ENCODE data around the gene CLNK. TPM values are rescaled to one million over a fixed set of nuclear protein-coding genes. Genes with fewer than 3 reads are reported as not detected.

CLNK gene
- total RNA-seq, 2 experiments from 2014 or later: 2.0 TPM; not detected in 1

DNA sequence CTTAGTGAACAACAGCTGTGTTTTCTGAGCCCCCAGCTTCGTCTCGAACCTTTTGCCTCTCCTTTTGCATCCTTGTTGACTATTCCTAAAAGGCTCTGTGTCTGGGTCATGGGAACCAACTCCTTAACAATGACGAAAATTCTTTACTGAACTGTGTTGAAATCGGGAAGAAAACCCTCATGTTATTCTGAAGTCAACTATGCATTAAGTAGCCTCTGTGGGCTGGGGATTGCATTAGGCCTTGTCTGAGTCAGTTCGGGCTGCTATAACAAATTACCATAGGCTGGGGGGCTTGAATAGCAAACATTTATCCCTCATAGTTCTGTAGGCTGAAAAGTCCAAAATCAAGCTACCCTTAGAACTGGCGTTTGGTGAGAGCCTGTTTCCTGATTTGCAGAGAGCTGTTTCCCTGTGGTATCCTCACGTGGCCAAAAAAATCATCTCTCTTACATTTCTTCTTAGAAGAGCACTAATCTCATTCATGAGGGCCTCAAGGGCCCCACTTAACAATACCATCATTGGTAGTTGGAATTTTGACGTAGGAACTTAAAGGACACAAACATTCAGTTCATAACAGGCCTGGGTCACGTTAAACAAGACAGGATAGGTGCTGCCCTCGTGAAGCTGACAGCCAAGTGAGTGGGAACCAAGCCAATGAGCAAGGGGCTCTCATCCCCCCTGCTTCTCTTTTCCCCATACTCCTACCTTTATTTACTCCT is 75.9 kb downstream of the CLNK start:
- no peaks in the 10 kb centered on the region for H3K4me1 ChIP-seq (ENCODE audit: insufficient read depth, low read length, poor library complexity, severe bottlenecking)
- H4K20me1 ChIP-seq (ENCODE audit: insufficient read depth, low read length): no peaks in the 10 kb centered on the region
- no TSS peak for BruUV-seq (replicated peaks)
- H3K79me2 ChIP-seq (ENCODE audit: insufficient read depth, low read depth, low read length): no peaks in the 10 kb centered on the region
- no peaks in the 10 kb centered on the region for H3K36me3 ChIP-seq (ENCODE audit: insufficient read depth, low read length)
- no peak overlapping the region for H3K4me2 ChIP-seq (ENCODE audit: low read length)
- no peak overlapping the region for H2AFZ ChIP-seq (ENCODE audit: low read length)
- no peak overlapping the region for H3K27ac ChIP-seq (ENCODE audit: low read depth, low read length, poor library complexity, severe bottlenecking)
- H3K9me3 ChIP-seq (ENCODE audit: low read length): no peaks in the 10 kb centered on the region
- intact Hi-C loops (cut with micrococcal nuclease; ENCODE audit: unreplicated experiment): no loop called here
- H3K9me2 ChIP-seq (ENCODE audit: insufficient read depth, low read length): no peaks in the 10 kb centered on the region
- no peak for DNase-seq (ENCODE audit: low spot score)
- no peak overlapping the region for H3K4me3 ChIP-seq (ENCODE audit: low read depth, low read length, poor library complexity, severe bottlenecking)
- CTCF ChIA-PET (ENCODE audit: unreplicated experiment): no interaction called here
- POLR2A ChIA-PET: interaction anchor here (0.6 to 2.2 kb wide), 4 partner anchors 8 to 995 kb away, joined by 3 to 8 read pairs (median 4); no protein-coding TSS in a partner anchor
- TF ChIP-seq EZH2phosphoT487 (IDR thresholded peaks at IDR 0.05; ENCODE audit: borderline replicate concordance, low read depth, low read length): no peak
- TF ChIP-seq CTCF (conservative IDR thresholded peaks at IDR 0.05; ENCODE audit: low read length): no peak

GRCh38 chr4:10607206-10607605 is 77.4 kb downstream of the CLNK start:
- Histone ChIP-seq H3K9me3 (ENCODE audit: low read length) (no peaks in the 10 kb centered on the region), H3K27ac (ENCODE audit: low read depth, low read length, poor library complexity, severe bottlenecking) (no peak overlapping the region), H3K36me3 (ENCODE audit: insufficient read depth, low read length) (no peaks in the 10 kb centered on the region), H4K20me1 (ENCODE audit: insufficient read depth, low read length) (no peaks in the 10 kb centered on the region), H3K4me3 (ENCODE audit: low read depth, low read length, poor library complexity, severe bottlenecking) (no peak overlapping the region), H3K9me2 (ENCODE audit: insufficient read depth, low read length) (no peaks in the 10 kb centered on the region), H3K79me2 (ENCODE audit: insufficient read depth, low read depth, low read length) (no peaks in the 10 kb centered on the region), H3K4me2 (ENCODE audit: low read length) (no peak overlapping the region), H2AFZ (ENCODE audit: low read length) (no peak overlapping the region), H3K4me1 (ENCODE audit: insufficient read depth, low read length, poor library complexity, severe bottlenecking) (no peaks in the 10 kb centered on the region)
- no peak for DNase-seq (ENCODE audit: low spot score)
- POLR2A ChIA-PET: interaction anchor here (0.9 to 2.2 kb wide), 2 partner anchors 10 to 94 kb away, joined by 3 to 8 read pairs; no protein-coding TSS in a partner anchor
- CTCF ChIA-PET (ENCODE audit: unreplicated experiment): no interaction called here
- BruUV-seq (replicated peaks): no TSS peak
- intact Hi-C loops (cut with micrococcal nuclease; ENCODE audit: unreplicated experiment): no loop called here
- TF ChIP-seq EZH2phosphoT487 (IDR thresholded peaks at IDR 0.05; ENCODE audit: borderline replicate concordance, low read depth, low read length) (no peak), CTCF (conservative IDR thresholded peaks at IDR 0.05; ENCODE audit: low read length) (no peak)

GRCh38 chr4:10606483-10607155 is 77.9 kb downstream of the CLNK start:
- Histone ChIP-seq H3K4me2 (ENCODE audit: low read length) (no peak overlapping the region), H3K9me3 (ENCODE audit: low read length) (no peaks in the 10 kb centered on the region), H3K9me2 (ENCODE audit: insufficient read depth, low read length) (no peaks in the 10 kb centered on the region), H3K36me3 (ENCODE audit: insufficient read depth, low read length) (no peaks in the 10 kb centered on the region), H4K20me1 (ENCODE audit: insufficient read depth, low read length) (no peaks in the 10 kb centered on the region), H3K4me3 (ENCODE audit: low read depth, low read length, poor library complexity, severe bottlenecking) (no peak overlapping the region), H3K27ac (ENCODE audit: low read depth, low read length, poor library complexity, severe bottlenecking) (no peak overlapping the region), H3K79me2 (ENCODE audit: insufficient read depth, low read depth, low read length) (no peaks in the 10 kb centered on the region), H2AFZ (ENCODE audit: low read length) (no peak overlapping the region), H3K4me1 (ENCODE audit: insufficient read depth, low read length, poor library complexity, severe bottlenecking) (no peaks in the 10 kb centered on the region)
- no TSS peak for BruUV-seq (replicated peaks)
- intact Hi-C loops (cut with micrococcal nuclease; ENCODE audit: unreplicated experiment): no loop called here
- TF ChIP-seq EZH2phosphoT487 (IDR thresholded peaks at IDR 0.05; ENCODE audit: borderline replicate concordance, low read depth, low read length) (no peak), CTCF (conservative IDR thresholded peaks at IDR 0.05; ENCODE audit: low read length) (no peak)
- ChIA-PET CTCF (ENCODE audit: unreplicated experiment) (no interaction called here), POLR2A (interaction anchor here (0.9 to 2.2 kb wide), 2 partner anchors 10 to 95 kb away, joined by 3 to 8 read pairs; no protein-coding TSS in a partner anchor)
- no peak for DNase-seq (ENCODE audit: low spot score)

Measured in OCI-LY7 (cell line).